Vagina (tissue), 2 donors: ENCODE data around the gene AKIRIN1.

Experiments
- POLR2A ChIP-seq, 2 donors: fragments of 450-650 bp; IDR thresholded peaks; one replicate each; pipeline ENCODE4 v1.6.1; 2017; ENCODE audit warnings: antibody characterized with exemption in 2 of 2, mild to moderate bottlenecking in 2 of 2, moderate library complexity in 2 of 2
- POLR2AphosphoS5 ChIP-seq, 2 donors: sonication (generic); formaldehyde crosslinking; IDR thresholded peaks; one replicate each; pipeline ENCODE4 v1.9.0; 2017; ENCODE audit warnings: antibody characterized with exemption in 2 of 2, mild to moderate bottlenecking in 2 of 2, low read depth in 1 of 2; ENCODE audit not compliant: insufficient read depth in 1 of 2
- TF ChIP-seq, protein P1 (sequence below), 3 experiments: fragments of 450-650 bp in 2 of 3; fragments of 200-600 bp in 1 of 3; sonication (generic) in 1 of 3; IDR thresholded peaks; one replicate each; pipeline ENCODE4 v1.5.1; 2017 to 2019; ENCODE audit warnings: antibody characterized with exemption in 3 of 3, mild to moderate bottlenecking in 2 of 3, moderate library complexity in 2 of 3

DNA sequence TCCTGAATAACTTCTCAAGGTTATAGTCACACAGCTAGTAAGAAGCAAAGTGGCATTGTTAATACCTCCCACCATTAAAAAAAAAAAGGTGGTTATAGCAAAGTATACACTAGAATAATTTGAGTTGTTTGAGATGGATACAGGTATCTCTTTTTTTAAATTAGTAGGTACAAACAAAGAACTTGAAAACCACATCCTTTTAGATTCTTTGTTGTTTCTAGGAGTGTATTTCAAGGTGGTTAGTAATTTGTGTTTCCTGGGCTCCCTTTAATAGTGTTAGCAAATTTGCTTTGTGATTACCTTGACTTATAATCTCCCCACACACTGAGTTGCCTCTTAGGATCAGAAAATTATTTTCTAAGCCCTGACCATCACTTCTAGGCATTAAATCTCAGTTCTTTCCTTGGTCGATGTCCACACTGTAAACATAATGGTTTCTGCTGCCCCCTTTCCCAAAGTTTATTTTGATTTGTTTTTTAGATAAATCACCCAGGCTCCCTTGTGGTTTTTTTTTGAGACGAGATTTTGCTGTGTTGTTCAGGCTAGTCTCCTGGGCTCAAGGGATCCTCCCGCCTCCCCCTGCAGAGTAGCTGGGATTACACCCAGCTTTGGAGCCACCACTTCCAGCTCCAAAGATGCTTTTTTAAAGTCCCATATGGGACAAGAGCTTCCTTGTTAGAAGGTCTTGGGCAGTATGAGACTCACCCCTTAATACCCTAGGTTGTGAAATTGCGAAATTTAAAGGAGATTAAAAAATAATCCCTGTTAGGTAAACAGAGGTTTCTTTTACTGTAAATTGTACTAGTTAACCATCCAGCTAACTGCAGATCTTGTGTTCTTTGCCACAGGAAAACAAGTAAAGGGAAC is 6.2 kb downstream of the AKIRIN1 start:
- TF ChIP-seq POLR2A (IDR thresholded peaks at IDR 0.05) = no peak
- TF ChIP-seq, protein P1, sequence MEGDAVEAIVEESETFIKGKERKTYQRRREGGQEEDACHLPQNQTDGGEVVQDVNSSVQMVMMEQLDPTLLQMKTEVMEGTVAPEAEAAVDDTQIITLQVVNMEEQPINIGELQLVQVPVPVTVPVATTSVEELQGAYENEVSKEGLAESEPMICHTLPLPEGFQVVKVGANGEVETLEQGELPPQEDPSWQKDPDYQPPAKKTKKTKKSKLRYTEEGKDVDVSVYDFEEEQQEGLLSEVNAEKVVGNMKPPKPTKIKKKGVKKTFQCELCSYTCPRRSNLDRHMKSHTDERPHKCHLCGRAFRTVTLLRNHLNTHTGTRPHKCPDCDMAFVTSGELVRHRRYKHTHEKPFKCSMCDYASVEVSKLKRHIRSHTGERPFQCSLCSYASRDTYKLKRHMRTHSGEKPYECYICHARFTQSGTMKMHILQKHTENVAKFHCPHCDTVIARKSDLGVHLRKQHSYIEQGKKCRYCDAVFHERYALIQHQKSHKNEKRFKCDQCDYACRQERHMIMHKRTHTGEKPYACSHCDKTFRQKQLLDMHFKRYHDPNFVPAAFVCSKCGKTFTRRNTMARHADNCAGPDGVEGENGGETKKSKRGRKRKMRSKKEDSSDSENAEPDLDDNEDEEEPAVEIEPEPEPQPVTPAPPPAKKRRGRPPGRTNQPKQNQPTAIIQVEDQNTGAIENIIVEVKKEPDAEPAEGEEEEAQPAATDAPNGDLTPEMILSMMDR (IDR thresholded peaks at IDR 0.05) = no peak
- TF ChIP-seq POLR2AphosphoS5 (IDR thresholded peaks at IDR 0.05; ENCODE audit: insufficient read depth in 1 of 2, low read depth in 1 of 2) = no peak
